SK-N-SH (cell line): ENCODE data around the gene OR1K1. TPM values are rescaled to one million over a fixed set of nuclear protein-coding genes. Genes with fewer than 3 reads are reported as not detected.

Source experiments
- CTCF ChIA-PET: fragments of 300-600, 350-600 bp; formaldehyde crosslinking; extraction: SDS; loops from one replicate; lab custom pipeline; 2021; lab: Yijun Ruan, JAX
- POLR2A ChIA-PET: fragments of 350-600 bp; sonication (Branson Sonifier 250); formaldehyde crosslinking; extraction: SDS; loops from one replicate; lab custom pipeline; 2020; ENCODE audit warnings: antibody characterized with exemption, inconsistent platforms; lab: Yijun Ruan, JAX
- DNase-seq: peaks from one replicate; pipeline ENCODE4 v3.0.0; 2012
- H2AFZ ChIP-seq: fragments of 200-600 bp; sonication (generic); 2 replicates; pipeline ENCODE4 v1.8.1; 2016; ENCODE audit warnings: antibody characterized with exemption, mild to moderate bottlenecking, low read depth
- H3F3A ChIP-seq: fragments of 200-600 bp; sonication (generic); replicated peaks from 2 replicates; pipeline ENCODE3; 2016; ENCODE audit warnings: antibody characterized with exemption, mild to moderate bottlenecking; ENCODE audit not compliant: insufficient read depth
- H3K27ac ChIP-seq, 2 experiments: fragments of 200-500 bp in 1 of 2; fragments of 200-600 bp in 1 of 2; sonication (Bioruptor generic) in 1 of 2; sonication (generic), shearing (Covaris generic) in 1 of 2; 2 replicates each; pipeline versions ENCODE4 v1.5.1 to v1.6.1; 2014 to 2016; ENCODE audit warnings: low read depth in 2 of 2, inconsistent platforms in 1 of 2, low read length in 1 of 2, mild to moderate bottlenecking in 1 of 2, mixed read lengths in 1 of 2
- H3K27me3 ChIP-seq: fragments of 200-600 bp; sonication (generic), shearing (Covaris generic); 2 replicates; pipeline ENCODE4 v1.6.1; 2016; ENCODE audit warnings: mixed run types; ENCODE audit not compliant: insufficient read depth
- H3K36me3 ChIP-seq, 2 experiments: fragments of 200-500 bp in 1 of 2; fragments of 200-600 bp in 1 of 2; sonication (Bioruptor generic) in 1 of 2; sonication (generic) in 1 of 2; replicated peaks in 1 of 2; 2 replicates each; pipeline versions ENCODE3 to v1.5.1; 2014 to 2016; ENCODE audit warnings: low read length in 1 of 2, mild to moderate bottlenecking in 1 of 2; ENCODE audit not compliant: insufficient read depth in 2 of 2, control insufficient read depth in 1 of 2
- H3K4me1 ChIP-seq, 2 experiments: fragments of 200-500 bp in 1 of 2; fragments of 200-600 bp in 1 of 2; sonication (Bioruptor generic) in 1 of 2; sonication (generic), shearing (Covaris generic) in 1 of 2; 2 replicates each; pipeline versions ENCODE4 v1.5.1 to v1.6.1; 2014 to 2016; ENCODE audit warnings: low read depth in 1 of 2, low read length in 1 of 2, mixed run types in 1 of 2; ENCODE audit not compliant: insufficient read depth in 2 of 2, control insufficient read depth in 1 of 2
- H3K4me2 ChIP-seq: fragments of 200-600 bp; sonication (generic), shearing (Covaris generic); 2 replicates; pipeline ENCODE4 v1.6.1; 2017; ENCODE audit warnings: mixed run types
- H3K4me3 ChIP-seq, 2 experiments: fragments of 200-500 bp in 1 of 2; fragments of 200-600 bp in 1 of 2; sonication (Bioruptor generic) in 1 of 2; sonication (generic), shearing (Covaris generic) in 1 of 2; 2 replicates each; pipeline versions ENCODE4 v1.5.1 to v1.8.1; 2014 to 2016; ENCODE audit warnings: low read depth in 2 of 2, inconsistent platforms in 1 of 2, low read length in 1 of 2, mild to moderate bottlenecking in 1 of 2, mixed read lengths in 1 of 2, moderate library complexity in 1 of 2
- H3K79me2 ChIP-seq: fragments of 200-600 bp; sonication (generic); 2 replicates; pipeline ENCODE4 v1.8.1; 2017; ENCODE audit warnings: mild to moderate bottlenecking; ENCODE audit not compliant: insufficient read depth
- H3K9ac ChIP-seq: fragments of 200-600 bp; sonication (generic); 2 replicates; pipeline ENCODE4 v1.6.1; 2017; ENCODE audit warnings: mixed run types
- H3K9me2 ChIP-seq: fragments of 200-600 bp; sonication (generic); 2 replicates; pipeline ENCODE4 v1.6.1; 2017; ENCODE audit warnings: mixed run types
- H3K9me3 ChIP-seq: fragments of 200-600 bp; sonication (generic); 2 replicates; pipeline ENCODE4 v1.6.1; 2017; ENCODE audit warnings: mixed run types, mild to moderate bottlenecking, moderate library complexity
- H4K20me1 ChIP-seq: fragments of 200-600 bp; sonication (generic); 2 replicates; pipeline ENCODE4 v1.6.1; 2017; ENCODE audit warnings: mild to moderate bottlenecking, mixed run types; ENCODE audit not compliant: insufficient read depth
- CHD2 ChIP-seq: fragments of 150-350 bp; IDR thresholded peaks from 2 replicates; pipeline ENCODE4 v1.6.1; 2018; ENCODE audit warnings: low read length; ENCODE audit not compliant: partially characterized antibody
- EP300 ChIP-seq, 2 experiments: IDR thresholded peaks; 2 replicates each; pipeline versions ENCODE4 v1.4.0 to v1.6.1; 2012; ENCODE audit warnings: borderline replicate concordance in 1 of 2, low read depth in 1 of 2, low read length in 1 of 2
- FOXM1 ChIP-seq: IDR thresholded peaks from 2 replicates; pipeline ENCODE4 v1.4.0; 2012; ENCODE audit warnings: low read depth, mild to moderate bottlenecking
- RCOR1 ChIP-seq: fragments of 150-350 bp; IDR thresholded peaks from 2 replicates; pipeline ENCODE4 v1.6.1; 2017; ENCODE audit warnings: antibody characterized with exemption, low read length
- RFX5 ChIP-seq: IDR thresholded peaks from 2 replicates; pipeline ENCODE4 v1.6.1; 2012; ENCODE audit warnings: mild to moderate bottlenecking, improper control_type of control experiment, low read length
- RXRA ChIP-seq: IDR thresholded peaks from 2 replicates; pipeline ENCODE4 v1.4.0; 2012; ENCODE audit warnings: low read depth, mild to moderate bottlenecking, borderline replicate concordance
- SMC3 ChIP-seq: IDR thresholded peaks from 2 replicates; pipeline ENCODE4 v1.6.1; 2012; ENCODE audit warnings: low read depth, low read length, improper control_type of control experiment
- TAF1 ChIP-seq: IDR thresholded peaks from 2 replicates; pipeline ENCODE4 v1.6.1; 2012; ENCODE audit warnings: low read depth, mild to moderate bottlenecking, low read length, moderate library complexity, borderline replicate concordance
- TCF12 ChIP-seq: IDR thresholded peaks from 2 replicates; pipeline ENCODE4 v1.4.0; 2012
- TEAD4 ChIP-seq: IDR thresholded peaks from 2 replicates; pipeline ENCODE4 v1.4.0; 2012; ENCODE audit warnings: mild to moderate bottlenecking, borderline replicate concordance; ENCODE audit not compliant: insufficient read depth
- WGBS: methylation state at CpG from one replicate; pipeline ENCODE4 v1.1.6; 2017; ENCODE audit warnings: low lambda C conversion rate; 5-methylcytosine and 5-hydroxymethylcytosine counted together
- polyA plus RNA-seq, 3 experiments: library from polyadenylated mRNA; depleted of rRNA; stranded (reverse); fragments of >200 nt; gene quantifications; 2 replicates each; pipeline ENCODE4 v1.2.3, GENCODE V29; 2012
- TF ChIP-seq, protein P1 (sequence below): fragments of 200-600 bp; sonication (generic); IDR thresholded peaks from 2 replicates; pipeline ENCODE4 v1.6.1; 2017; ENCODE audit warnings: antibody characterized with exemption, mild to moderate bottlenecking, moderate library complexity
- TF ChIP-seq, protein P2 (sequence below): IDR thresholded peaks from 2 replicates; pipeline ENCODE4; 2012
- TF ChIP-seq, protein P3 (sequence below): IDR thresholded peaks from 2 replicates; pipeline ENCODE4 v1.4.0; 2012; ENCODE audit warnings: low read depth

Gene OR1K1
- polyA plus RNA-seq, 1 of the 3 experiments (the other 2 are of a cell fraction) = not detected

DNA sequence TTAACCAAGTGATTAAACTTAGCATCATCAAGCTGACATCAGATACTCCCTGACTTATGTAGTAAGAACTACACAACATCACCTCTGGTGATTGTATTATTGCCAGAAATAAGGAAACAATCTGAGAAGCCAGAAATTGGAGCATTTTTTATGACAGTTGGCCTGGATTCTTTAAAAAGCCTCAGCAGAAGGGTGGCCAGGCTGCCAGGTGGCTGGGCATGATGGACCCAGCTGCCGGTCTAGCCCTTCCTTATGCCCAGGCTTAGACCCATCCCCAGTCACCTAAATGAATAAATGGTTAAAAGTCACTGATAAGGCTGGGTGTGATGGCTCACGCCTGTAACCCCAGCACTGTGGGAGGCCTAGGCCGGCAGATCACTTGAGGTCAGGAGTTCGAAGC lies 12.8 kb downstream of the OR1K1 start:
- Histone ChIP-seq H3K9me3 (no peaks in the 10 kb centered on the region), H3K27me3 (no peaks in the 10 kb centered on the region), H3K4me1 (peaks cover 0 to 5% of the 10 kb centered on the region in 2 experiments; a peak in 1 of 4 replicates), H2AFZ (no peak overlapping the region), H4K20me1 (0 out of 2 replicates have a peak, but pooled peaks cover 3% of the 10 kb centered on the region), H3F3A (no peaks in the 10 kb centered on the region), H3K4me3 (no peak overlapping the region), H3K36me3 (peaks cover 9 to 21% of the 10 kb centered on the region in 2 experiments), H3K79me2 (0 out of 2 replicates have a peak, but pooled peaks cover 3% of the 10 kb centered on the region), H3K9ac (no peak overlapping the region), H3K27ac (no peak overlapping the region), H3K9me2 (no peaks in the 10 kb centered on the region), H3K4me2 (no peak overlapping the region)
- ChIA-PET POLR2A (no interaction called here), CTCF (interaction anchor here (1.2 to 9.9 kb wide), 2 partner anchors 349 to 714 kb away, joined by 3 to 77 read pairs; no protein-coding TSS in a partner anchor)
- WGBS = 93% methylated on average over 3 of the region's 4 CpGs
- no peak for TF ChIP-seq TAF1
- TF ChIP-seq SMC3 = no peak
- TF ChIP-seq TCF12 = no peak
- TF ChIP-seq TEAD4 = no peak
- TF ChIP-seq RXRA = no peak
- TF ChIP-seq RFX5 = no peak
- TF ChIP-seq, protein P1, sequence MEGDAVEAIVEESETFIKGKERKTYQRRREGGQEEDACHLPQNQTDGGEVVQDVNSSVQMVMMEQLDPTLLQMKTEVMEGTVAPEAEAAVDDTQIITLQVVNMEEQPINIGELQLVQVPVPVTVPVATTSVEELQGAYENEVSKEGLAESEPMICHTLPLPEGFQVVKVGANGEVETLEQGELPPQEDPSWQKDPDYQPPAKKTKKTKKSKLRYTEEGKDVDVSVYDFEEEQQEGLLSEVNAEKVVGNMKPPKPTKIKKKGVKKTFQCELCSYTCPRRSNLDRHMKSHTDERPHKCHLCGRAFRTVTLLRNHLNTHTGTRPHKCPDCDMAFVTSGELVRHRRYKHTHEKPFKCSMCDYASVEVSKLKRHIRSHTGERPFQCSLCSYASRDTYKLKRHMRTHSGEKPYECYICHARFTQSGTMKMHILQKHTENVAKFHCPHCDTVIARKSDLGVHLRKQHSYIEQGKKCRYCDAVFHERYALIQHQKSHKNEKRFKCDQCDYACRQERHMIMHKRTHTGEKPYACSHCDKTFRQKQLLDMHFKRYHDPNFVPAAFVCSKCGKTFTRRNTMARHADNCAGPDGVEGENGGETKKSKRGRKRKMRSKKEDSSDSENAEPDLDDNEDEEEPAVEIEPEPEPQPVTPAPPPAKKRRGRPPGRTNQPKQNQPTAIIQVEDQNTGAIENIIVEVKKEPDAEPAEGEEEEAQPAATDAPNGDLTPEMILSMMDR = no peak
- no peak for TF ChIP-seq RCOR1
- no peak for DNase-seq

DNA sequence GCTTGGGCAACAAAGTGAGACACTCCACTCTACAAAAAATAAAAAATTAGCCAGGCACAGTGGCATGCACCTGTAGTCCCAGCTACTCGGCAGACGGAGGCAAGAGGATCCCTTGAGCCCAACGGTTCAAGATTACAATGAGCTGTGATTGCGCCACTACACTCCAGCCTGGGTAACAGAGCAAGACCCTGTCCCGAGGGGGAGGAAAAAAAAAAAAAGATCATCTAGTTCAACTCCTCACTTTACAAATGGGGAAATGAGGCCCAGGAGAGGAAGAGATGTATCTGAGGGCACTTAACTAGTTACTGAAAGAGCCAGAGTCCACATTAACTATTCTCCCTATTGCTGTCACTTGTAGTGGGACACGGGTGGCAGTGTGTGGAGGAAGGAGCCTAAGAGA lies 14.6 kb downstream of the OR1K1 start:
- CTCF ChIA-PET = interaction anchor here (1.4 kb wide), 1 partner anchor 350 kb away, joined by 3 read pairs; no protein-coding TSS in a partner anchor
- Histone ChIP-seq H3K27me3 (no peaks in the 10 kb centered on the region), H4K20me1 (peaks cover 11% of the 10 kb centered on the region), H3K27ac (no peak overlapping the region), H3K4me3 (no peak overlapping the region), H3K4me2 (no peak overlapping the region), H3K4me1 (peaks cover 0 to 10% of the 10 kb centered on the region in 2 experiments; a peak in 1 of 4 replicates), H3F3A (peaks cover 13% of the 10 kb centered on the region), H2AFZ (no peak overlapping the region), H3K9me3 (no peaks in the 10 kb centered on the region), H3K9me2 (no peaks in the 10 kb centered on the region)
- DNase-seq = no peak
- 85% methylated on average over 6 of the region's 6 CpGs for WGBS
- TF ChIP-seq EP300 (IDR thresholded peaks at IDR 0.05; ENCODE audit: borderline replicate concordance in 1 of 2, low read depth in 1 of 2, low read length in 1 of 2) = no peak
- TF ChIP-seq, protein P2, sequence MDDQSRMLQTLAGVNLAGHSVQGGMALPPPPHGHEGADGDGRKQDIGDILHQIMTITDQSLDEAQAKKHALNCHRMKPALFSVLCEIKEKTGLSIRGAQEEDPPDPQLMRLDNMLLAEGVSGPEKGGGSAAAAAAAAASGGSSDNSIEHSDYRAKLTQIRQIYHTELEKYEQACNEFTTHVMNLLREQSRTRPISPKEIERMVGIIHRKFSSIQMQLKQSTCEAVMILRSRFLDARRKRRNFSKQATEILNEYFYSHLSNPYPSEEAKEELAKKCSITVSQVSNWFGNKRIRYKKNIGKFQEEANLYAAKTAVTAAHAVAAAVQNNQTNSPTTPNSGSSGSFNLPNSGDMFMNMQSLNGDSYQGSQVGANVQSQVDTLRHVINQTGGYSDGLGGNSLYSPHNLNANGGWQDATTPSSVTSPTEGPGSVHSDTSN = no peak
- no peak for TF ChIP-seq TCF12
- TF ChIP-seq CHD2 = no peak
- TF ChIP-seq FOXM1 = no peak
- TF ChIP-seq RFX5 = no peak
- TF ChIP-seq, protein P3, sequence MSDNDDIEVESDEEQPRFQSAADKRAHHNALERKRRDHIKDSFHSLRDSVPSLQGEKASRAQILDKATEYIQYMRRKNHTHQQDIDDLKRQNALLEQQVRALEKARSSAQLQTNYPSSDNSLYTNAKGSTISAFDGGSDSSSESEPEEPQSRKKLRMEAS = no peak
- TF ChIP-seq, all 33 proteins: peak for 0
- Histone ChIP-seq H3K36me3 (peaks cover 24 to 32% of the 10 kb centered on the region in 2 experiments), H3K79me2 (peaks cover 15% of the 10 kb centered on the region), H3K9ac (no peak overlapping the region)
- POLR2A ChIA-PET = no interaction called here
